SJCRH30 (cell line): Measurements from ENCODE around the gene SON. TPM values are rescaled to one million over a fixed set of nuclear protein-coding genes. Genes with fewer than 3 reads are reported as not detected.
A peak's percentile ranks its signal among the peaks of the same experiment; 100 is the strongest.
"Not testable (repeated sequence)": the region's sequence is repeated elsewhere in the genome, so short reads cannot be mapped to it uniquely, and the experiment has no call there.

ENCODE experiments used
- DNase-seq, 2 experiments: peaks; one replicate each; pipeline ENCODE4 v3.0.0-alpha.2; 2015 to 2020
- H3K27ac ChIP-seq: fragments of 250-450 bp; sonication (Bioruptor Pico); 2 replicates; pipeline ENCODE4 v1.5.1; 2020; ENCODE audit warnings: mild to moderate bottlenecking, moderate library complexity
- H3K27me3 ChIP-seq: fragments of 250-450 bp; sonication (Bioruptor Pico); 2 replicates; pipeline ENCODE4 v1.5.1; 2020; ENCODE audit warnings: mild to moderate bottlenecking, moderate library complexity
- H3K36me3 ChIP-seq: fragments of 250-450 bp; sonication (Bioruptor Pico); 2 replicates; pipeline ENCODE4 v1.5.1; 2020; ENCODE audit warnings: mild to moderate bottlenecking, moderate library complexity
- H3K4me1 ChIP-seq: fragments of 250-450 bp; sonication (Bioruptor Pico); 2 replicates; pipeline ENCODE4 v1.5.1; 2020; ENCODE audit warnings: mild to moderate bottlenecking, moderate library complexity
- H3K4me3 ChIP-seq: fragments of 250-450 bp; sonication (Bioruptor Pico); 2 replicates; pipeline ENCODE4 v1.5.1; 2020; ENCODE audit warnings: mild to moderate bottlenecking, moderate library complexity
- H3K9me3 ChIP-seq: fragments of 250-450 bp; sonication (Bioruptor Pico); replicated peaks from 2 replicates; pipeline ENCODE4 v1.5.1; 2020; ENCODE audit warnings: mild to moderate bottlenecking, moderate library complexity
- total RNA-seq: library from RNA; depleted of rRNA; stranded (reverse); fragments of >200 nt; shearing (Covaris generic); gene quantifications from 2 replicates; pipeline ENCODE4 v1.2.3, GENCODE V29; 2014

SON gene
- total RNA-seq, 1 experiment from 2014 or later, result 230 TPM

DNA sequence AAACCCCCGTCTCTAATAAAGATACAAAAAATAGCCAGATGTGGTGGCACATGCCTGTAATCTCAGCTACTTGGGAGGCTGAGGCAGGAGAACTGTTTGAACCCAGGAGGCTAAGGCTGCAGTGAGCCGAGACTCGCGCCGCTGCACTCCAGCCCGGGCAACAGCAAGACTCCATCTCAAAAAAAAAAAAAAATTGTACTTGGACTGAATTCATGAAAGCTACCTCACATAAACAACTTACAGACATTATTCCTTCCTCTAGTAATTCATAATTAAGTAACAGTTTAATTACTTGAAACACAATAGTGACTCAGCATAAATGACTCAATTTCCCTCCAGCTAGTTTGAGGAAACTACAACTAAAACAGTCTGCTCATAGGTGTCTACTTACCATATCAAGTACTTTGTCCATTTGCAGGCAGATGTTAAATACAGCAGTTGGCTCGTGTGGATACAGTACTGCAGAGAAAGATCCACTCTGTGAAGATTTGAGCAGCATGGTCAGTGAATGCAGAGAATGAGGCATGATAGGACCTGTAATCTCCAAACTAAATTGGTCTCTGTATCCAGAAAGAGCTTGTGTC lies 36.2 kb downstream of the SON start:
- Histone ChIP-seq H3K4me3 (no peak overlapping the region), H3K27me3 (no peaks in the 10 kb centered on the region), H3K27ac (no peak overlapping the region), H3K36me3 (peaks cover 84% of the 10 kb centered on the region), H3K4me1 (no peaks in the 10 kb centered on the region), H3K9me3 (no peaks in the 10 kb centered on the region)
- DNase-seq, result no peak

DNA sequence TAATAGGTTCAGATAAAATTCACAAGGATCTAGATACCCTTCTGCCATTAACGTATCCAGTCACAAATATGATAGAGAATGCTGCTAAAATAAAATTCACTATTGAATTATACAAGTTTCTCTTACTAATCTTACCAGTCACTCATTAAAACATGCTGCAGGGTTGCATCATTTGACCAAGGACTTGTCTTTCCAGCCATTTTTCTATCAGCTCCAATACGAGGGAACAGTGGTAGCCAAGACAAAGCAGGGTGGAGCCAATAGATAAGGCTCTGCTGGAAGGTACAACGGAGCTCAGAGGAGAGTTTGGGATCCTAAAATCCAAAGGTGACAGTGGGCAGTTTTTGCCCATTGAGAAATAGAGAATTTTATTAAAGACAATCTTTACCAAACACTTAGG lies 41.6 kb downstream of the SON start:
- H3K4me3 ChIP-seq, result no peak overlapping the region
- DNase-seq, result no peak
- H3K27ac ChIP-seq, result no peak overlapping the region
- H3K27me3 ChIP-seq, result no peaks in the 10 kb centered on the region
- H3K4me1 ChIP-seq, result no peaks in the 10 kb centered on the region; the same call in 1 of the 2 replicates
- H3K9me3 ChIP-seq, result no peaks in the 10 kb centered on the region
- H3K36me3 ChIP-seq, result peaks cover 46% of the 10 kb centered on the region

DNA sequence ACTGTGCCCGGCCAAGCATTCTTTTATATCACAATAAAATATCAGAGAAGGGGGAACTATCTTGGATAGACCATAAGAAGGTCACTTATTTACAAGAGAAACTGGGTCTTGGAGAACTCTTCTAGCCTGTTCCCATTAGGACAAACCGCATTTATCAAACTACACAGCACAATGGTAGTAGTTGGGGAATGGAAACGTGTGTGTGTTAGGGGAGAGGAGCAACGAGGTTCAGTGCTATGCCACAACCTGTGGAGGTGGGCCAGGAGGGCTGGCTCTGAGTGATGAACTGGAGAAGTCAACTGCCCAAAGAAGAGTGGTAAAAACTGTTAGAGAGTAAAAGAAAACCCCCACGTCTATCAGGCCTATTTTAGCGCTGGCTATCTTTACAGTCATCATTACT lies 44.1 kb downstream of the SON start:
- DNase-seq, result no peak
- peak overlapping the region; percentile 95 for H3K4me3 ChIP-seq
- H3K36me3 ChIP-seq, result peaks cover 25% of the 10 kb centered on the region
- no peaks in the 10 kb centered on the region for H3K9me3 ChIP-seq
- no peaks in the 10 kb centered on the region; the same call in 1 of the 2 replicates for H3K4me1 ChIP-seq
- H3K27ac ChIP-seq, result no peak overlapping the region
- H3K27me3 ChIP-seq, result no peaks in the 10 kb centered on the region

DNA sequence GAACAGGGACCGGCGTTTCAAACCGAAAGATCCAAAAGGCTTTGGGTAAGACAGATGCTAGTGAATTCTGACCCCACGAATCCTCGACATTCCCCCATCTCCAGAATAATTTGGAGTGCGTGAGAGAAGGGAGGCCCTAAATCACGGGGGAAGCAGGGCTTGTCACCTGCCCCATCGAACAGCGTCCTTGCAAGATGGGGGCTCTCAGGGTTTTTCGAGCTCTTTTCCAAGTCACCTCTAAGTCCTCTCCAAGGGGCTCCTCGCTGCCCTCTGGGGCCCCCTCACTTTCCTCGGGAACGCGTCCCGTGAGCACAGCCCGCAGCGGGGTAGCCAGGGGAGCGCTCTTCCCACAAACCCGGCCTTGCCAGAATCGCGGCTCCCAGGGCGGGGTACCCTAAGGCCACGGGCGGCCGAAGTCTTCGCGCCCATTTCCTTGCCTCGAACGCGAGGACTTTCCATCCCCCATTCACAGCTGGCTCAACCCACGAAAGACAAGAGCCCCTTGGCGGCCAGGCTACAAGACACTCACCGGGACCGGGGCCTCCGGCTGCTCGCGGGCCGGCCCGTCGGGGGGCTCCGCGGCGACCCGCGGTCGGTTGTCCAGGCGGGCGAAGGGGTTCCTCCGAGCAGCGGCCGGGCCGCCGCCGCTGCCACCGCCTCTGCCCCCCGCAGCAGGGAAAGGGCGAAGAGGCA lies 45.1 kb downstream of the SON start:
- peak overlapping the region; percentile 95 for H3K4me3 ChIP-seq
- peaks cover 21% of the 10 kb centered on the region for H3K36me3 ChIP-seq
- no peaks in the 10 kb centered on the region for H3K27me3 ChIP-seq
- peak overlapping the region; percentile 69 for H3K27ac ChIP-seq
- DNase-seq, result peak; percentile 62 to 70
- H3K9me3 ChIP-seq, result no peaks in the 10 kb centered on the region
- H3K4me1 ChIP-seq, result no peaks in the 10 kb centered on the region; the same call in 1 of the 2 replicates

DNA sequence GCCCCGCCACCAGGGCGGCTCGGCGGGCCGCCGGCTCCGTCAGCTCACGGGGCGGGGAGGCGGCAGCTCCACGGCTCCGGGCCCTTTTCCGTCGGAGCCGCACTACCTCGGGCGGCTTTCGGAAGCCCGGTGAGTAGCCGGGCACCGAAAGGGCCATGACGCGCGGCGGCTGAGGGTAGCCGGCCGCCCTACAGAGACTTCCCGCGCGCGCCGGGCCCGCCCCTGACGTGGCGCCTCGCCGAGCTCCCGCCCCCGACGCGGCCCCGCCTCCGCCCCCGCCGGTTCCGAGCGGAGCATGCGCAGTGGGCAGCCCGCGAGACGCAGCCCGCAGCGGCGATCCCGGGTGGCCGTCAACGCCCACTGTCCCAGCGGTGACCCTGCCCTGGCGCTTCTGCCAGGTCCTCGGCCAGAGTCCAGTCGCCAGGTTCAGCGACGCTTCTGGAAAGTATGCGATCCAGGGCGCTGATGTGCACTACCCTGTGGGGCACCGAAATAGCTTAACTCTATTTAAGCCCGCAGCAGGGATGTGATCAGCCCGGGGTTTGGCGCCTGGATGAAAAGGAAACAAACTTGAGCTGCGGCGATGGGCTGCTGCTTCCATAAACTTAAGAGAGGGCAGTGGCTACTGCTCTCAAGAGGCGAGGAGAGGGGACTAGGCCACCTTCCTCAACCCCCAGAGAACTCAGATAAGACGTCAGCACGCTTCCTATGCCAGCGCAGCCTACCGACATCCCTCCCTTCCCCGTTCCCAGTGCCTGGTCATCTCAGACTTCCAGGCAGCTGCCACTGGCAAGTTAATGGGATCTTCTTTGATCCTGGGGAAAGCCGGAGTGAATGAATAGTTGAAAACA lies 45.9 kb downstream of the SON start, which contains the start of gene DONSON:
Gene DONSON (minus strand): TSS at position 200 of the 851 bp plus-strand sequence. CDS start 43 bp downstream, at position 157.
- H3K4me3 ChIP-seq, result peak within 1 kb of the TSS; percentile 95
- no peaks in the 10 kb centered on the region for H3K27me3 ChIP-seq
- DNase-seq, result peak; percentile 88 to 92
- H3K27ac ChIP-seq, result peak within 1 kb of the TSS; percentile 69
- H3K4me1 ChIP-seq, result no peaks in the 10 kb centered on the region; the same call in 1 of the 2 replicates
- peaks cover 15% of the 10 kb centered on the region for H3K36me3 ChIP-seq
- no peaks in the 10 kb centered on the region for H3K9me3 ChIP-seq

DNA sequence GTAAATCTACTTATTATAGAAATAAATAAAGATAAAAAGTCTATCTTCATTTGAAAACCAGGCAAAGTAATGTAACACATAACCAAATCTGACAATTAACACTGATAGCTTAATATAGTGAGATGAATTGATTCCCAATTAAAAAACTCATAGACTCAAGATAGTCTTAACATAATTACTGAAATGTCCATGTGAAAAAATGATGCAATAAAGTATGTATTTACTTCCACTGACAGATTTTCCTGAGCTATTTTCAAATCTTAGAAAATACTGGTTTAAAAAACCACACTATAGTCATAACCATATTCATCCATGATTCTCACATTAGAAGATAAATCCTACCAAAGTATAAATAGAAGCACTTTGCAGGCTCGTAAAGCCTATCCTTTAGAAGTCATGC lies 55.2 kb downstream of the SON start:
- no peak for DNase-seq
- no peaks in the 10 kb centered on the region for H3K9me3 ChIP-seq
- H3K27me3 ChIP-seq, result no peaks in the 10 kb centered on the region
- H3K27ac ChIP-seq, result no peak overlapping the region
- H3K4me3 ChIP-seq, result no peak overlapping the region
- no peaks in the 10 kb centered on the region for H3K4me1 ChIP-seq
- H3K36me3 ChIP-seq, result peaks cover 32% of the 10 kb centered on the region

DNA sequence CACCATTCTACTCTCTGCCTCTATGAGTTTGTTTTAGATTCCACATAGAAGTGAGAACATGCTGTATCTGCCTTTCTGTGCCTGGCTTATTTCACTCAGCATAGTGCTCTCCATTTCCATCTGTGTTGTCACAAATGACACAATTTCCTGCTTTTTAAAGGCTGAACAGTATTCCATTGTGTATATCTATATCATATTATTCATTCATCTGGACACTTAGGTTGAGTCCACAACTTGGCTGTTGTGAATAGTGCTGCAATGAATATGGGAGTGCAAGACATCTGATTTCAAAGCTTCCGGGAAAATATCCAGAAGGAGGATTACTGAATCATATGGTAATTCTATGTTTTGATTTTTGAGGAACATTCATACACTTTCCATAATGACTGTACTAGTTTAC lies 65.7 kb downstream of the SON start:
- Histone ChIP-seq H3K27me3 (no peaks in the 10 kb centered on the region), H3K27ac (no peak overlapping the region)

DNA sequence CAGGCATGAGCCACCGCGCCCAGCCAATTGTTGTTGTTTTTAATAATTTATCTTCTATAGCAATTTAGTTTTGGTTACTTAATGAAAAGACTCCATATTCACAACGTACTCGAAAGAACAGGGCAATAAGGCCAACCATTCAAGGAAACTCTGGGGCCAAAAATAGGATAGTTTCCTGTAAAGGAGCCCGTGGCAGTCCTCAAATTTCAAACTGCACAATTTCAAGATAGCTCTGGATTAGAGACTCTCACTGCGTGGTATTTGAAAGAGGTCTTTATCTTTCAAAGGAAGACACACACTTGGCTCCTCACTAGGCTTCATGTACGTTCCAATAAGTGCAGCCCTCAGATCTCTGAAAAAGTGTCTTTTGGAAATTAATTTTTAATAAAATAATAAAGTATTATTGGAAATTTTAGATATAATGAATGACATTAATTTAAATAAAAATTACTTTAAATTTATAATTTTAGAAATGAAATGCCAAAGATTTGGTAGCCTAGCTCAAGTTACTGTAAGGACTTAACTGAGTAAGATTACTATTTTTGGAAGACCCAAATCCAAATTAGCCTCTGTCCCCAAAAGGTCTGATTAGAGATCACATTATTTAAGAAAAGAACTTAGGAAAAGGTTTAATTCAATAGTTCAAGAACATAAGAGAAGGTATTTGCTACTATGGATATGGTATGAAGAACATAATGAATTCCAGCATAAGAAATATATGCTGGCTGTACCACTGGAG lies 68.3 kb downstream of the SON start:
- H3K4me3 ChIP-seq, result no peak overlapping the region
- H3K27ac ChIP-seq, result no peak overlapping the region
- H3K9me3 ChIP-seq, result no peaks in the 10 kb centered on the region
- peaks cover 17% of the 10 kb centered on the region for H3K36me3 ChIP-seq
- H3K4me1 ChIP-seq, result no peaks in the 10 kb centered on the region
- no peaks in the 10 kb centered on the region for H3K27me3 ChIP-seq
- no peak for DNase-seq

More for the DNA sequence above, 65.7 kb downstream of the SON start:
- no peak for DNase-seq
- no peaks in the 10 kb centered on the region for H3K9me3 ChIP-seq
- no peaks in the 10 kb centered on the region for H3K4me1 ChIP-seq
- H3K36me3 ChIP-seq, result peaks cover 9% of the 10 kb centered on the region
- no peak overlapping the region for H3K4me3 ChIP-seq

DNA sequence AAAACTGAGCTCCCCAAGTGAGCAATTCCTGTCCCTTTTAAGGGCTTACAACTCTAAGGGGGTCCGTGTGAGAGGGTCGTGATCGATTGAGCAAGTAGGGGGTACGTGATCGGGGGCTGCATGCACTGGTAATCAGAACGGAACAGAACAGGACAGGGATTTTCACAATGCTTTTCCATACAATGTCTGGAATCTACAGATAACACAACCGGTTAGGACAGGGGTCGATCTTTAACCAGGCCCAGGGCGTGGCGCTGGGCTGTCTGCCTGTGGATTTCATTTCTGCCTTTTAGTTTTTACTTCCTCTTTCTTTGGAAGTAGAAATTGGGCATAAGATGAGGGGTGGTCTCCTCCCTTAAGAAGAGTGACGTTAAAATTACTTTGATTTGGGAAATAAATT lies 74.7 kb downstream of the SON start:
- not testable (repeated sequence) for H3K27ac ChIP-seq, H3K4me3 ChIP-seq, H3K4me1 ChIP-seq, DNase-seq, H3K27me3 ChIP-seq, H3K9me3 ChIP-seq
- H3K36me3 ChIP-seq, result peaks cover 20% of the 10 kb centered on the region

DNA sequence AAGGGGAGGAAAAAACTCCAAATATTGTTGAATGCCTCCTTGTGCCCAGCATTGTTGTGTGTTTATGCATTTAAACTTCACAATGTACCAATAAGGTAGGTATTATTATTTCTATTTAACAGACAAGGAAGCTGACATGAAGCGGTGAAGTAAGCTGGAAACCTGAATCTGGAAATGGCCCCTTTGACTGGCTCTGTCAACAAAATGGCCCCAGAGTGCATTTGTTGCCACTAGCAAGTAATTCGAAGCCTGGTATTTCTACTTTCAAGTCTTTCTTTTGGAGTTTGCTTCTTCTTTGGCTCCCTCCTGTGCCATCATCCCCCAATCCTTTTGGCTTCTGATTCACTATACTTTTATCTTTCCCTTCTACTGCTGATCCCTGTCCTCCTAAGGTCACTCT lies 75.6 kb downstream of the SON start:
- H3K36me3 ChIP-seq, result peaks cover 18% of the 10 kb centered on the region
- no peaks in the 10 kb centered on the region for H3K4me1 ChIP-seq
- no peak overlapping the region for H3K27ac ChIP-seq
- no peak for DNase-seq
- H3K9me3 ChIP-seq, result no peaks in the 10 kb centered on the region
- no peaks in the 10 kb centered on the region for H3K27me3 ChIP-seq
- H3K4me3 ChIP-seq, result no peak overlapping the region

DNA sequence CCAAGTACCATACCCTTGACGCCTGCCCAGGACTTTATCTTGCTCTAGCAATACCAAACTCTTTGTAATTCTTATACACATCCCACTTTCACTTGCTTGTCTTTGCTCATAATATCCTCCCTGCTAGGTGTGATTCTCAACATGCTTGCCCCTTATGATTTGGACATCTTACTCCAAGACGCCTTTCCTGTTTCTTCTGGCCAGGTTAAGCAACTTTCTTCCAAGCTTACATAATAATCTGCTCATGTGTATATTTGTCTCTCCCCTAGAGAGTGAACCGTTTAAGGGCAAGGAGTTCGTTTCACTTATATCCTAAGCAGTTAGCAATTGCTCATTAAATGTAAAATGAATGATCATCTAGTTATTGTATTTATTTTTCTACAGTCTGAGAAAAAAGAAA lies 76.9 kb downstream of the SON start:
- H3K4me1 ChIP-seq, result no peaks in the 10 kb centered on the region
- peaks cover 21% of the 10 kb centered on the region for H3K36me3 ChIP-seq
- no peak overlapping the region for H3K4me3 ChIP-seq
- DNase-seq, result no peak
- no peaks in the 10 kb centered on the region for H3K27me3 ChIP-seq
- H3K9me3 ChIP-seq, result no peaks in the 10 kb centered on the region
- no peak overlapping the region for H3K27ac ChIP-seq

DNA sequence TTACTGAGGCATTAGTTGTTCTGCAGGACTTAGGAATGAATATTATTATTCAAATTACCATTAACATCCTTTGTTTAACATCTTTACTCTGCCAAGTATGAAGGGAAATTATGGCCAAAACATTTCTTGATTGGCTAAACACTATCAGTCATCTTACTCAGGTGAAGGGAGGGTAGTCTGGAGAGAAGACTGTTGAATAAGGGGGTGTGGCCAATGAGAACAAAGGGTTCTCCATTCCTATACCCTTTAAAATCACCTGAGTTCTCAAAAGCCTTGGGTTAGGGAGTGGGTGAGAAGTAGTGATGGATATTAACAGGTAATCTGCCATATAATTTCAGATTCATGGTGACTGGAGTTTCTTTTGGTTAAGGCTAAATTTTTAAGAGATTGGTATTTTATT lies 79.4 kb downstream of the SON start:
- no peak overlapping the region for H3K4me3 ChIP-seq
- H3K27me3 ChIP-seq, result no peaks in the 10 kb centered on the region
- H3K4me1 ChIP-seq, result no peaks in the 10 kb centered on the region
- H3K36me3 ChIP-seq, result peaks cover 18% of the 10 kb centered on the region
- no peak for DNase-seq
- H3K27ac ChIP-seq, result no peak overlapping the region
- no peaks in the 10 kb centered on the region for H3K9me3 ChIP-seq

DNA sequence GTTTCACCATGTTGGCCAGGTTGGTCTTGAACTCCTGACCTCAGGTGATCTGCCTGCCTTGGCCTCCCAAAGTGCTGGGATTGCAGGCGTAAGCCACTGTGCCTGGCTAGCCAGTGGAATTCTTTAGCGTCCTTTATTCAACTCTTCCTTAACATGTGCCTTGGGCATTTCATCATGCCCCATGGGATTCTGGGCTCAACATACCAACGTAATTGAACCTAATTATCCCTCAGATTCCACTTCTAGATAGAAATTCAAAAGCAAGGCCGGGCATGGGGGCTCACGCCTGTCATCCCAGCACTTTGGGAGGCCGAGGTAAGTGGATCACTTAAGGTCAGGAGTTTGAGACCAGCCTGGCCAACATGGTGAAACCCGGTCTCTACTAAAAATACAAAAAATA lies 83.3 kb downstream of the SON start:
- DNase-seq, H3K27me3 ChIP-seq, H3K4me3 ChIP-seq, H3K9me3 ChIP-seq, H3K27ac ChIP-seq, H3K4me1 ChIP-seq: not testable (repeated sequence)
- peaks cover 31% of the 10 kb centered on the region for H3K36me3 ChIP-seq
